Measurements from ENCODE around the gene SUGT1. TPM values are rescaled to one million over a fixed set of nuclear protein-coding genes. Genes with fewer than 3 reads are reported as not detected.
"Not testable (repeated sequence)": the region's sequence is repeated elsewhere in the genome, so short reads cannot be mapped to it uniquely, and the experiment has no call there.

Gene SUGT1
- total RNA-seq = 44.6 and 49.8 TPM in 2 replicates

GRCh38 chr13:52652196-52652979 is at the start of gene SUGT1:
TSS of gene SUGT1 (plus strand) at chr13:52652836. CDS start at chr13:52652921, 85 bp downstream.
- no peaks in the 10 kb centered on the region for H3K27me3 ChIP-seq (ENCODE audit: control insufficient read depth, insufficient read depth, low read length)
- no peaks in the 10 kb centered on the region for H3K36me3 ChIP-seq (ENCODE audit: control insufficient read depth, insufficient read depth, low read length)
- H3K4me3 ChIP-seq (ENCODE audit: low read depth, low read length) = peak within 1 kb of the TSS; percentile 76
- peak; percentile 78 for TF ChIP-seq CTCF (IDR thresholded peaks at IDR 0.05; ENCODE audit: insufficient read depth, low read length, poor library complexity, severe bottlenecking)
- DNase-seq (ENCODE audit: low read depth) = peak; percentile 91

- H3K4me3 ChIP-seq (ENCODE audit: low read depth, low read length) = not testable (repeated sequence)
Measured at GRCh38 chr13:52603316-52603715, 49.3 kb upstream of the SUGT1 start.

DNA sequence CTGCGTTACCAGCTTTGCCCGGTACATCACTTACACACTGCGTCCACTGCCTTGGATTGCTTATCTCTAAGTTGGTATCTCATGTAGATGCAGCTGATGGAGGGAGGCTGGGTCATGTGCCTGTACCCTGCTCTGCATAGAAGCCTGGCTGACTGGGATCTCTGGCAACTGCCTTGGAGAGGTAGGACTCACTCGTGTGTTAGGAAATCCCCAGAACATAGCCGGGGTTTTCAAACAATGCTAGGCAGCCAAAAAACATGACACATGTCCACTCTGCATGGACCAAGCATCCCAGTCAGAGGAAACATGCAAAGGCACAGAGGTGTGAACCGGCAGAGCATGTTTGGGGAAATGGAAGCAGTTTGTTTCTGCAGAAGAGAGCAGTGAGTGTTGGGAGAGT is 46.5 kb upstream of the SUGT1 start:
- H3K36me3 ChIP-seq (ENCODE audit: control insufficient read depth, insufficient read depth, low read length); DNase-seq (ENCODE audit: low read depth); H3K4me3 ChIP-seq (ENCODE audit: low read depth, low read length); H3K27me3 ChIP-seq (ENCODE audit: control insufficient read depth, insufficient read depth, low read length): not testable (repeated sequence)

More at GRCh38 chr13:52603316-52603715, 49.3 kb upstream of the SUGT1 start:
- DNase-seq (ENCODE audit: low read depth); H3K27me3 ChIP-seq (ENCODE audit: control insufficient read depth, insufficient read depth, low read length); H3K36me3 ChIP-seq (ENCODE audit: control insufficient read depth, insufficient read depth, low read length): not testable (repeated sequence)

DNA sequence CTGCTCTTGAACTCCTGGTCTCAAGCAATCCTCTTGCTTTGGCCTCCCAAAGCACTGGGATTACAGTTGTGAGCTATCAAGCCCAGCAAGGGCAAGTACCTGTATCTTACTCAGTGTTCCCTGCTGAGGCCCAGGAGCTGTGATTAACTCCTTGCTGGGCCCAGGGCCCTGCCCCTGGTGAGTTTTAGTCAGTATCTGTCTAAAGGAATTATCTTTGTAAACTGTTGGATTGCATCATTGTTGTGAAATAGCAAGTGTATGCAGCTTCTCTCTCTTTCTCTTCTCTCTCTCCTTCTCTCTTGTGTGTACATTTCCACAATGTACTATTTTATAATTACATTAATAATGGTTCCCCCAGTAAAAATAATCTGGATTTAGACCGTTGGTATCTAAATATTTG is 45.8 kb upstream of the SUGT1 start:
- not testable (repeated sequence) for H3K36me3 ChIP-seq (ENCODE audit: control insufficient read depth, insufficient read depth, low read length); H3K4me3 ChIP-seq (ENCODE audit: low read depth, low read length); H3K27me3 ChIP-seq (ENCODE audit: control insufficient read depth, insufficient read depth, low read length); DNase-seq (ENCODE audit: low read depth)

- H3K36me3 ChIP-seq (ENCODE audit: control insufficient read depth, insufficient read depth, low read length); H3K27me3 ChIP-seq (ENCODE audit: control insufficient read depth, insufficient read depth, low read length); DNase-seq (ENCODE audit: low read depth); H3K4me3 ChIP-seq (ENCODE audit: low read depth, low read length): not testable (repeated sequence)
Measured at GRCh38 chr13:52608184-52608583, 44.5 kb upstream of the SUGT1 start.

DNA sequence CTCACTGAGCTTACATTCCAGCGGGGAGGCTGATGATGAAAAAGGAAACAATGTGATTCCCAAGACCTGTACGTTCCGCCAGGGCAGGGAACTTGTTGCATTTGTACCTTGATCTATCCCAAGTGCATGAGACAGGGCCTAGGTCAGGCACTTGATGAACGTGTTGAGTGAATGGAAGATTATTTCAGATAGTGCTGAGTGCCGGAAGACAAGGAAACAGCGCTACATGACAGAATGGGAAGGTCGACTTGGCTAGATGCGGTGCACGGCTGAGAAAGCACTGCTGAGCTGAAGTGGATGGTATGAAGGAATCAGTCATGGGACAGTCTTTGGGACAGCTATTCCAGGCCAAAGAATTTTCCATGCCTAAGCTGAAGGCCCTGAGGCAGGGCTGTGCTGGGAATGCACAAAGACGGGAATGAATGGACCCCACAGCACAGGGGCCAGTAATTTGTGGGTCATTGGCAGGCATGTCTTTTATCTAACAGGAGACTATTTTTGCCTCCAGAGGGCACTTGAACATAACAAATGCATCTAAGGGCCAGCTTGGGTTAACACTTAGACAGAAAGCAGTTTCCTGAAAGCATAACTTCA is 43.5 kb upstream of the SUGT1 start:
- H3K27me3 ChIP-seq (ENCODE audit: control insufficient read depth, insufficient read depth, low read length); H3K36me3 ChIP-seq (ENCODE audit: control insufficient read depth, insufficient read depth, low read length); H3K4me3 ChIP-seq (ENCODE audit: low read depth, low read length); DNase-seq (ENCODE audit: low read depth): not testable (repeated sequence)
- peak; percentile 30 for TF ChIP-seq CTCF (IDR thresholded peaks at IDR 0.05; ENCODE audit: insufficient read depth, low read length, poor library complexity, severe bottlenecking)

DNA sequence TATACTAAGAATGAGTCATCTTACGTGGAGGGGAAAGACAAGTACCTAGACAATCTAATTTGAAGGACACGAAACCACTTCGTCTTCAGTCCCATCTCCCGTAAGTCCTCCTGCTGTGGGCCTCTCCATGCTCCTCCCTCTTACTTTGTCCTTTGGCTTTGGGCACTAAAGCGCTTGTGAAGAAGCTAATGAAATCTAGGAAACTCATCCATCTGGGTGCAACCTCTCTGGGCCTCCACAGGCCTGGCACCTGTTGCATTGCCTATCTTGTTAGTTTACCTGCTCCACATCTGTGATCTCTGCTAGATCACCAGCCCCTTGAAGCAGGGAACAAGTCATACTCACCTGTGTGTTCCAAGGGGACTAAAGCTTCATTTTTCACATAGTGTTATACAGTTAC is 42.5 kb upstream of the SUGT1 start:
- H3K36me3 ChIP-seq (ENCODE audit: control insufficient read depth, insufficient read depth, low read length); H3K27me3 ChIP-seq (ENCODE audit: control insufficient read depth, insufficient read depth, low read length); H3K4me3 ChIP-seq (ENCODE audit: low read depth, low read length); DNase-seq (ENCODE audit: low read depth): not testable (repeated sequence)

DNA sequence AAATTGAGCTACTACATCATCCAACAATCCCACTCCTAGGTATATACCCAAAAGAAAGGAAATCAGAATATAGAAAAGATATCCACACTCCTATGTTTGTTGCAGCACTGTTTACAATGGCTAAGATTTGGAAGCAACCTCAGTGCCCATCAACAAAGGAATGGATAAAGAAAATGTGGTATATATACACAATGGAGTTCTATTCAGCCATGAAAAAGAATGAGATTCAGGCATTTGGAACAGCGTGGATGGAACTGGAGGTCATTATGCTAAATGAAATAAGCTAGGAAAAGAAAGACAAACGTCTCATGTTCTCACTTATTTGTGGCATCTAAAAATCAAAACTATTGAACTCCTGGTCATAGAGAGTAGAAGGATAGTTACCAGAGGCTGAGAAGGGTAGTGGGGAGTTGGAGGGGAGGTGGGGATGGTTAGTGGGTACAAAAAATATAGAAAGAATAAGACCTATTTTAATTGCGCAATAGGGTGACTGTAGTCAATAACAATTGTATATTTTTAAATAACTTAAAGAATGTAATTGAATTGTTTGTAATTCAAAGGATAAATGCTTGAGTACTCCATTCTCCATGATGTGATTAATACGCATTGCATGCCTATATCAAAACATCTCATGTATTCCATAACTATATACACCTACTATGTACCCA is 37.4 kb upstream of the SUGT1 start:
- no peak for DNase-seq (ENCODE audit: low read depth)
- H3K36me3 ChIP-seq (ENCODE audit: control insufficient read depth, insufficient read depth, low read length) = no peaks in the 10 kb centered on the region

More for the DNA sequence above, 37.4 kb upstream of the SUGT1 start:
- TF ChIP-seq CTCF (IDR thresholded peaks at IDR 0.05; ENCODE audit: insufficient read depth, low read length, poor library complexity, severe bottlenecking) = no peak
- no peaks in the 10 kb centered on the region for H3K27me3 ChIP-seq (ENCODE audit: control insufficient read depth, insufficient read depth, low read length)
- H3K4me3 ChIP-seq (ENCODE audit: low read depth, low read length) = no peak overlapping the region
